Rectal smooth muscle tissue (tissue), 1 donor: Measurements from ENCODE around the gene CRYGC.
"Not testable (repeated sequence)": the region's sequence is repeated elsewhere in the genome, so short reads cannot be mapped to it uniquely, and the experiment has no call there.

Experiments
- H3K27ac ChIP-seq: one replicate; pipeline ENCODE4 v1.7.0; 2013; ENCODE audit warnings: low read depth, low read length, inconsistent platforms
- H3K27me3 ChIP-seq: one replicate; pipeline ENCODE4 v1.7.0; 2013; ENCODE audit warnings: low read length; ENCODE audit not compliant: control insufficient read depth, insufficient read depth
- H3K36me3 ChIP-seq: one replicate; pipeline ENCODE4 v1.7.0; 2013; ENCODE audit warnings: low read length; ENCODE audit not compliant: control insufficient read depth, insufficient read depth
- H3K4me1 ChIP-seq: one replicate; pipeline ENCODE4 v1.7.0; 2013; ENCODE audit warnings: low read length; ENCODE audit not compliant: control insufficient read depth, insufficient read depth
- H3K4me3 ChIP-seq: one replicate; pipeline ENCODE4 v1.7.0; 2013; ENCODE audit warnings: low read length
- H3K9ac ChIP-seq: one replicate; pipeline ENCODE4 v1.7.0; 2013; ENCODE audit warnings: low read length

Gene CRYGC

GRCh38 chr2:208128136-208128535 is 1.5 kb downstream of the CRYGC start:
- no peak overlapping the region for H3K27ac ChIP-seq
- H3K4me1 ChIP-seq = no peaks in the 10 kb centered on the region
- no peaks in the 10 kb centered on the region for H3K36me3 ChIP-seq
- H3K27me3 ChIP-seq = no peaks in the 10 kb centered on the region
- H3K9ac ChIP-seq = no peak overlapping the region
- no peak overlapping the region for H3K4me3 ChIP-seq

- Histone ChIP-seq H3K4me1 (no peaks in the 10 kb centered on the region), H3K27ac (no peak overlapping the region), H3K36me3 (no peaks in the 10 kb centered on the region), H3K27me3 (no peaks in the 10 kb centered on the region), H3K4me3 (no peak overlapping the region), H3K9ac (no peak overlapping the region)
These were observed 2.5 kb downstream of the CRYGC start for GRCh38 chr2:208127090-208127489.

GRCh38 chr2:208125251-208125650 is 4.4 kb downstream of the CRYGC start:
- Histone ChIP-seq H3K4me1 (no peaks in the 10 kb centered on the region), H3K4me3 (no peak overlapping the region), H3K27ac (no peak overlapping the region), H3K27me3 (no peaks in the 10 kb centered on the region), H3K9ac (no peak overlapping the region), H3K36me3 (no peaks in the 10 kb centered on the region)

- H3K27me3 ChIP-seq, H3K36me3 ChIP-seq, H3K27ac ChIP-seq, H3K4me1 ChIP-seq, H3K9ac ChIP-seq, H3K4me3 ChIP-seq: not testable (repeated sequence)
These were observed 5.5 kb downstream of the CRYGC start, which contains the start of gene CRYGD for GRCh38 chr2:208124013-208124715. Gene CRYGD, minus strand, starts transcription at chr2:208124524. Its CDS starts 51 bp downstream, at chr2:208124473.

- Histone ChIP-seq H3K36me3 (no peaks in the 10 kb centered on the region), H3K4me3 (no peak overlapping the region), H3K27me3 (no peaks in the 10 kb centered on the region), H3K27ac (no peak overlapping the region), H3K4me1 (no peaks in the 10 kb centered on the region), H3K9ac (no peak overlapping the region)
These were observed 7.4 kb downstream of the CRYGC start for GRCh38 chr2:208122248-208122647.

- Histone ChIP-seq H3K4me1 (no peaks in the 10 kb centered on the region), H3K27ac (no peak overlapping the region), H3K27me3 (no peaks in the 10 kb centered on the region), H3K9ac (no peak overlapping the region), H3K36me3 (no peaks in the 10 kb centered on the region), H3K4me3 (no peak overlapping the region)
These were observed 10.7 kb downstream of the CRYGC start for GRCh38 chr2:208118918-208119317.

- not testable (repeated sequence) for H3K27me3 ChIP-seq, H3K9ac ChIP-seq, H3K36me3 ChIP-seq, H3K27ac ChIP-seq, H3K4me3 ChIP-seq, H3K4me1 ChIP-seq
These were observed 12.2 kb downstream of the CRYGC start for GRCh38 chr2:208117390-208117789.

- H3K4me1 ChIP-seq = no peaks in the 10 kb centered on the region
- no peak overlapping the region for H3K27ac ChIP-seq
- no peaks in the 10 kb centered on the region for H3K36me3 ChIP-seq
- no peaks in the 10 kb centered on the region for H3K27me3 ChIP-seq
- H3K4me3 ChIP-seq = no peak overlapping the region
- H3K9ac ChIP-seq = no peak overlapping the region
These were observed 16.7 kb downstream of the CRYGC start for GRCh38 chr2:208112969-208113368.

GRCh38 chr2:208112273-208112745 is 17.3 kb downstream of the CRYGC start:
- H3K4me1 ChIP-seq, H3K9ac ChIP-seq, H3K4me3 ChIP-seq, H3K27ac ChIP-seq, H3K27me3 ChIP-seq, H3K36me3 ChIP-seq: not testable (repeated sequence)

- Histone ChIP-seq H3K4me3 (no peak overlapping the region), H3K27me3 (no peaks in the 10 kb centered on the region), H3K27ac (no peak overlapping the region), H3K9ac (no peak overlapping the region), H3K4me1 (no peaks in the 10 kb centered on the region), H3K36me3 (no peaks in the 10 kb centered on the region)
These were observed 26.0 kb downstream of the CRYGC start for GRCh38 chr2:208103616-208104015.

GRCh38 chr2:208101716-208102631 is 27.7 kb downstream of the CRYGC start:
- H3K9ac ChIP-seq = no peak overlapping the region
- H3K27me3 ChIP-seq = no peaks in the 10 kb centered on the region
- H3K4me1 ChIP-seq = no peaks in the 10 kb centered on the region
- no peaks in the 10 kb centered on the region for H3K36me3 ChIP-seq
- H3K4me3 ChIP-seq = no peak overlapping the region
- no peak overlapping the region for H3K27ac ChIP-seq

GRCh38 chr2:208099682-208100470 is 29.8 kb downstream of the CRYGC start:
- no peak overlapping the region for H3K27ac ChIP-seq
- H3K27me3 ChIP-seq = no peaks in the 10 kb centered on the region
- H3K4me3 ChIP-seq = no peak overlapping the region
- no peaks in the 10 kb centered on the region for H3K36me3 ChIP-seq
- no peaks in the 10 kb centered on the region for H3K4me1 ChIP-seq
- H3K9ac ChIP-seq = no peak overlapping the region
